ENCODE data around the gene MAN2A1. TPM values are rescaled to one million over a fixed set of nuclear protein-coding genes. Genes with fewer than 3 reads are reported as not detected.

Gene MAN2A1
- polyA plus RNA-seq, 2 of the 4 experiments (the other 2 are of a cell fraction): 15.8 to 51.5 TPM

GRCh38 chr5:109852371-109853155 lies 162.8 kb downstream of the MAN2A1 start:
- WGBS (ENCODE audit: missing lambda C conversion rate): 32% methylated on average over 1 of the region's 1 CpG
- Histone ChIP-seq H3K4me3 (no peak overlapping the region), H3K4me1 (no peaks in the 10 kb centered on the region), H3K4me2 (no peak overlapping the region), H3K27ac (no peak overlapping the region), H3K9me3 (no peaks in the 10 kb centered on the region)
- no peak for ATAC-seq
- no peak for DNase-seq (ENCODE audit: low read depth in 1 of 2, low spot score in 1 of 2)
- no peak for FAIRE-seq
- POLR2A ChIA-PET: no interaction called here
- CTCF ChIA-PET: interaction anchor here (0.7 kb wide), 1 partner anchor 11 kb away, joined by 4 read pairs; no protein-coding TSS in a partner anchor
- no peak for TF ChIP-seq KDM1A (IDR thresholded peaks at IDR 0.05; ENCODE audit: low read depth)
- TF ChIP-seq HOXB13 (CRISPR knock-in tag; IDR thresholded peaks at IDR 0.05; ENCODE audit: low read depth): no peak
- TF ChIP-seq HES2 (IDR thresholded peaks at IDR 0.05): no peak
- no peak for TF ChIP-seq ZSCAN20 (CRISPR knock-in tag; IDR thresholded peaks at IDR 0.05)
- TF ChIP-seq BHLHE40 (IDR thresholded peaks at IDR 0.05; ENCODE audit: low read depth, low read length): no peak
- no peak for TF ChIP-seq MYC (IDR thresholded peaks at IDR 0.05; ENCODE audit: borderline replicate concordance, low read length)
- no peak for TF ChIP-seq PBX3 (IDR thresholded peaks at IDR 0.05)
- TF ChIP-seq FOSL2 (IDR thresholded peaks at IDR 0.05): no peak
- TF ChIP-seq FOSL2 (CRISPR knock-in tag; IDR thresholded peaks at IDR 0.05): no peak
- no peak for TF ChIP-seq SMC3 (IDR thresholded peaks at IDR 0.05)
- TF ChIP-seq RAD21 (conservative IDR thresholded peaks at IDR 0.05 in 1 of 2, IDR thresholded peaks at IDR 0.05 in 1 of 2): no peak

GRCh38 chr5:109853377-109853776 lies 163.7 kb downstream of the MAN2A1 start:
- Histone ChIP-seq H3K4me1 (no peaks in the 10 kb centered on the region), H3K9me3 (no peaks in the 10 kb centered on the region), H3K4me2 (no peak overlapping the region), H3K4me3 (no peak overlapping the region), H3K27ac (no peak overlapping the region)
- no peak for ATAC-seq
- ChIA-PET CTCF (no interaction called here), POLR2A (no interaction called here)
- FAIRE-seq: no peak
- no peak for TF ChIP-seq ZFP36 (IDR thresholded peaks at IDR 0.05; ENCODE audit: borderline replicate concordance, partially characterized antibody)
- no peak for TF ChIP-seq RNF2 (IDR thresholded peaks at IDR 0.05; ENCODE audit: borderline replicate concordance, low read depth)
- no peak for TF ChIP-seq PHF8 (IDR thresholded peaks at IDR 0.05; ENCODE audit: borderline replicate concordance, low read depth)
- no peak for DNase-seq (ENCODE audit: low read depth in 1 of 2, low spot score in 1 of 2)
- WGBS (ENCODE audit: missing lambda C conversion rate): 74% methylated on average over 3 of the region's 3 CpGs

GRCh38 chr5:109855056-109855455 lies 165.3 kb downstream of the MAN2A1 start:
- CTCF ChIA-PET: no interaction called here
- DNase-seq (ENCODE audit: low read depth in 1 of 2, low spot score in 1 of 2) (no peak), ATAC-seq (no peak), FAIRE-seq (no peak)
- no peak overlapping the region for H3K27ac ChIP-seq
- WGBS (ENCODE audit: missing lambda C conversion rate): 59% methylated on average over 1 of the region's 1 CpG
- H3K9me3 ChIP-seq: no peaks in the 10 kb centered on the region
- no peak for TF ChIP-seq ESRRA (IDR thresholded peaks at IDR 0.05; ENCODE audit: borderline replicate concordance, low read length)
- no peak for TF ChIP-seq RFX5 (IDR thresholded peaks at IDR 0.05)
- TF ChIP-seq MAFK (IDR thresholded peaks at IDR 0.05; ENCODE audit: partially characterized antibody): no peak
- no peak for TF ChIP-seq HDAC2 (IDR thresholded peaks at IDR 0.05)
- TF ChIP-seq ZFP36 (IDR thresholded peaks at IDR 0.05; ENCODE audit: borderline replicate concordance, partially characterized antibody): no peak
- no peak for TF ChIP-seq RNF2 (IDR thresholded peaks at IDR 0.05; ENCODE audit: borderline replicate concordance, low read depth)
- TF ChIP-seq CHD2 (IDR thresholded peaks at IDR 0.05; ENCODE audit: low read length, partially characterized antibody): no peak
- no peak for TF ChIP-seq E2F6 (IDR thresholded peaks at IDR 0.05; ENCODE audit: borderline replicate concordance, low read depth)
- TF ChIP-seq EHMT2 (IDR thresholded peaks at IDR 0.05; ENCODE audit: low read depth): no peak
- TF ChIP-seq POLR2AphosphoS2 (conservative IDR thresholded peaks at IDR 0.05; ENCODE audit: low read length): no peak
- H3K4me2 ChIP-seq: no peak overlapping the region
- POLR2A ChIA-PET: no interaction called here
- no peaks in the 10 kb centered on the region for H3K4me1 ChIP-seq
- no peak overlapping the region for H3K4me3 ChIP-seq
